ENCODE results near the gene TGFBI.

Gene TGFBI

DNA sequence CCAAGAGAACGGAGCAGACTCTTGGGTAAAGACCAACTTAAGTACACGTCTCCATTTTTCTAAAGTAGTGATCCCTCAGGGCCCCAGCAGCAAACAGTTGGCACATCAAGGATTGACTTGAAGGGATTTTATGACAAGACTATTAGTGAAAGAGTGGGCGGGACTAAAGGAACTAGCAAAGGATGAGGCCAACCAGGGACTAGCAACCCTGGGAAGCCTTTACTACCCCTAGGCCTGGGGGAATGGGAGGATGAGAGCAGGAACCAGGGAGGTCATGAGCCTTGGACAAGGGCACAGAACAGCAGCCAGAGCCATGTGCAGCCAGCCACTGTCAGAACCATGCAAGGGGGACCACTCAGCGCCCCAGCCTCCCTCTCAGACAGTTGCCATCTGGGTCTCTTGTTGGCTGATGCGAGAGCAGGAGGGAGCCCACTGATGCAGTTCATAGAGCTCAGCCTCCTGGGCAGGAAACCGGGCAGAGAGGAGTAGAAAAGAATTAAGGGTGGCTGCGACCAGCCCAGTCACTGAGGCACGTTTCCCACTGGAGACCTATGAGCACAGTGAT is 28.1 kb downstream of the TGFBI start:
- TF ChIP-seq, protein P1, sequence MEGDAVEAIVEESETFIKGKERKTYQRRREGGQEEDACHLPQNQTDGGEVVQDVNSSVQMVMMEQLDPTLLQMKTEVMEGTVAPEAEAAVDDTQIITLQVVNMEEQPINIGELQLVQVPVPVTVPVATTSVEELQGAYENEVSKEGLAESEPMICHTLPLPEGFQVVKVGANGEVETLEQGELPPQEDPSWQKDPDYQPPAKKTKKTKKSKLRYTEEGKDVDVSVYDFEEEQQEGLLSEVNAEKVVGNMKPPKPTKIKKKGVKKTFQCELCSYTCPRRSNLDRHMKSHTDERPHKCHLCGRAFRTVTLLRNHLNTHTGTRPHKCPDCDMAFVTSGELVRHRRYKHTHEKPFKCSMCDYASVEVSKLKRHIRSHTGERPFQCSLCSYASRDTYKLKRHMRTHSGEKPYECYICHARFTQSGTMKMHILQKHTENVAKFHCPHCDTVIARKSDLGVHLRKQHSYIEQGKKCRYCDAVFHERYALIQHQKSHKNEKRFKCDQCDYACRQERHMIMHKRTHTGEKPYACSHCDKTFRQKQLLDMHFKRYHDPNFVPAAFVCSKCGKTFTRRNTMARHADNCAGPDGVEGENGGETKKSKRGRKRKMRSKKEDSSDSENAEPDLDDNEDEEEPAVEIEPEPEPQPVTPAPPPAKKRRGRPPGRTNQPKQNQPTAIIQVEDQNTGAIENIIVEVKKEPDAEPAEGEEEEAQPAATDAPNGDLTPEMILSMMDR (IDR thresholded peaks at IDR 0.05): no peak
- H3K27me3 ChIP-seq: peaks cover 21% of the 10 kb centered on the region
- H3K9me3 ChIP-seq: no peaks in the 10 kb centered on the region
- no peak overlapping the region for H3K4me3 ChIP-seq (ENCODE audit: low read depth in 1 of 2, low read length in 1 of 2)
- peaks cover 0 to 6% of the 10 kb centered on the region in 2 experiments for H3K4me1 ChIP-seq (ENCODE audit: control insufficient read depth in 1 of 2, insufficient read depth in 1 of 2, low read depth in 1 of 2, low read length in 1 of 2)
- H3K36me3 ChIP-seq: no peaks in the 10 kb centered on the region
- H3K27ac ChIP-seq: no peak overlapping the region

DNA sequence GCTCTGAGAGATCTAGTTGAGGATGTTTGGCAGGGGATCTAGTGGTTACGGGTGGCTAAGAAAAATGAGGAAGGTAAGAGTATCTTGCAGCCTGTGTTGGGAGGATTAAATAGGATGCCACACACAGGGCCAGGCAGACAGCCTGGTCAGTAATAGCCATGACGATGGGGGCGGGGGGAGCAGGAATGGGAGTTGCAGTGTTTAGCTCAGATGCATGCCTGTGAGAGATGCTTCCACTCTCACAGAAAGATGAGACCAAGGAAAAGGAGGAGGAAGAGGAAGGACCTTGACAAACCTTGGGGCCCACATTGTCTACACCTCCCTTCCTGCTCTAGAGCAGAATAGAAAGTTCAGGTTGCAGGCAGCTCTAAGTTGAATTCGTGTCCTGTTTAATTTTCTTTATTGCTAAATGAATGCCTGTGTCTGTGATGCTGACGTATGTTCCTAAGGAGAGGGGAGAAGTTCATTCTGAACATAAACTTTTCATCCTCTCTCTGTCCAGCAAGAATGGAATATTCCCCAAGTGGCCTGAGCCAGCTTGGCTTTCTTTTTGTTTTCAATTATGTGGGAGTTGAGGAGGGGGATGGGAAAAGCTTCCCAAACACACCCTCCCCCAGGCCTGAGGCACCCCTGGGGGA is 28.7 kb downstream of the TGFBI start:
- H3K27me3 ChIP-seq: peaks cover 21% of the 10 kb centered on the region
- TF ChIP-seq, protein P1 (IDR thresholded peaks at IDR 0.05): no peak
- H3K36me3 ChIP-seq: no peaks in the 10 kb centered on the region
- H3K27ac ChIP-seq: no peak overlapping the region
- H3K9me3 ChIP-seq: no peaks in the 10 kb centered on the region
- no peak overlapping the region for H3K4me3 ChIP-seq (ENCODE audit: low read depth in 1 of 2, low read length in 1 of 2)
- peaks cover 0 to 6% of the 10 kb centered on the region in 2 experiments for H3K4me1 ChIP-seq (ENCODE audit: control insufficient read depth in 1 of 2, insufficient read depth in 1 of 2, low read depth in 1 of 2, low read length in 1 of 2)

DNA sequence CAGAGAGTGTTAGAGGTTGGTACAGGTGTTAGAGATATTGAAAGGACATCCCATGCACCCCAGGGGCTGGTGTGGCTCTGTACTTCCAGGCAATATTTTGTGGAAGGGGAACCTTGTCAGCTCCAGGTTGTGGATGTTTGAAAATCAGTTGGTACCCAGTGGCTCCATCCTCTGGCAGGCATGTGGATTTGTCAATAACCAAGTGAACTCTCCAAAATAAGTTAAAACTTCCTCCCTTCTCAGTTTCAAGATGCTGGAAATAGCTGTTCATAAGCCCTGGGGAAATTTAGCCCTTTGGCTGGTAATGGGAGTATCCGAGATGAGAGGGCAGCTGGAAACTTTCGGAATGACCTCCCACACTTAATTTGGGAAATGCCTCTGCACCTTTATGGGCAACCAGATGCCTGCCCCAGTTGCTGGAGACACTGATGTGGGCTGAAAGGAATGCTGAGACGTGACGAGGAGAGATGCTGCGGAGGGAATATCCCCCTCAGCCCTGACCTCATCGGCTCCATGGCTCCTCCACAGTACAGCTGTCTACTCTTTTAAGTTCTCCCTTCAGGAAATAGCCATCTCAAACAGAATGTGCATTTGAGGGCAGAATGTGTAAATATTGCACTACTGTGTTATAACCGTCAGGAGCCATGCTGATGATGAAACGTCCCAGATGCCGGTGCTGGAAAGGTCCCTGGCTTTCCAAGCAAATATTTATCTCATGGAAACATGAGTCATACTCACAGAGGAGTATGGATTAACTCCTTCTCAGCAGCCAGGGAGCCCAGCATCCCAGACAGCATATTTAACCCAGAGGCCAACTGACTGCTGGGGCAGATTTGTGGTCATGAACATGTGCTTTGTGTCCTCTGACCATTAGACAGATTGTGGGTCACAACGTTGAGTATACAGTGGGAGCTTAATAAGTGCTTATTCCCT is 29.5 kb downstream of the TGFBI start:
- Histone ChIP-seq H3K9me3 (no peaks in the 10 kb centered on the region), H3K27me3 (peaks cover 21% of the 10 kb centered on the region), H3K27ac (no peak overlapping the region), H3K36me3 (no peaks in the 10 kb centered on the region), H3K4me3 (ENCODE audit: low read depth in 1 of 2, low read length in 1 of 2) (no peak overlapping the region), H3K4me1 (ENCODE audit: control insufficient read depth in 1 of 2, insufficient read depth in 1 of 2, low read depth in 1 of 2, low read length in 1 of 2) (peaks cover 0 to 6% of the 10 kb centered on the region in 2 experiments)
- TF ChIP-seq, protein P1 (IDR thresholded peaks at IDR 0.05): no peak

DNA sequence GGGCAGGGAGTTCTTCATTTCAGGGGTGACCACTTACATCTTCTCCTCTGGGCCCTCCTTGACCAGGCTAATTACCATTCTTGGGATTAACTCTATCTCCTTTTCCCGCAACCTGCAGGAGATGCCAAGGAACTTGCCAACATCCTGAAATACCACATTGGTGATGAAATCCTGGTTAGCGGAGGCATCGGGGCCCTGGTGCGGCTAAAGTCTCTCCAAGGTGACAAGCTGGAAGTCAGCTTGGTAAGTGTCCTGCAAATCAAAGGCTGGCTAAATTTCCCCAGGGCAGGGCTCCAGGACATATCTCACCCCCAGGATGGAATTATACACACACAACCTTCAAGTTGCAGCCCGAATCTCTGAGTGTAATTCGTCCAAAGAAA is 30.2 kb downstream of the TGFBI start:
- TF ChIP-seq, protein P1 (IDR thresholded peaks at IDR 0.05): no peak
- Histone ChIP-seq H3K4me3 (ENCODE audit: low read depth in 1 of 2, low read length in 1 of 2) (no peak overlapping the region), H3K27ac (no peak overlapping the region), H3K4me1 (ENCODE audit: control insufficient read depth in 1 of 2, insufficient read depth in 1 of 2, low read depth in 1 of 2, low read length in 1 of 2) (peaks cover 0 to 6% of the 10 kb centered on the region in 2 experiments), H3K36me3 (no peaks in the 10 kb centered on the region), H3K27me3 (peaks cover 21% of the 10 kb centered on the region), H3K9me3 (no peaks in the 10 kb centered on the region)

DNA sequence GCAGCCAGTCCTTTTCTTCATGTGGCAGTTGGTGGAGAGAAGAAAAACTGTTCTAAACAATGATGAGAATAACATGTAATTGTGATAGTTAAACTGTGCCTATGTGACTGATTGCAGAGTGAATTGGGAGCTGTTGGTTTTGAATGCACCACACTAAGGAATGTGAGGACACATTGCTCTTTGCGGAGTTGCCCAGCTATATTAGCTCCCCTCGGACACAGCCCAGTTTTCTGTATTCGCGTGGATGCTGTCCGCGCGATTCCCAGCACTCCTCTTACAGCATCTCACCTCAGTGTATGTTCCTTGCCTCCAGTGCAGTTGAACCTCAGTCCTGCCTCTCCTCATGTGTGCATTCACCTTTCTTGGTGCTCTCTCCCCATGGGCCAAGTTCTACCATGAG is 32.2 kb downstream of the TGFBI start:
- no peaks in the 10 kb centered on the region for H3K36me3 ChIP-seq

More for the DNA sequence above, 32.2 kb downstream of the TGFBI start:
- Histone ChIP-seq H3K9me3 (no peaks in the 10 kb centered on the region), H3K4me3 (ENCODE audit: low read depth in 1 of 2, low read length in 1 of 2) (no peak overlapping the region), H3K27ac (no peak overlapping the region), H3K4me1 (ENCODE audit: control insufficient read depth in 1 of 2, insufficient read depth in 1 of 2, low read depth in 1 of 2, low read length in 1 of 2) (peaks cover 0 to 6% of the 10 kb centered on the region in 2 experiments), H3K27me3 (peaks cover 19% of the 10 kb centered on the region)
- TF ChIP-seq, protein P1 (IDR thresholded peaks at IDR 0.05): no peak
